HCT116 (cell line): ENCODE results near the gene MAPKAP1. TPM values are rescaled to one million over a fixed set of nuclear protein-coding genes. Genes with fewer than 3 reads are reported as not detected.

Experiments
- ATAC-seq: fragments of 200-7000 bp; cut with Tn5 transposase; 2 replicates; pipeline ENCODE4 v1.9.1; 2020; ENCODE audit warnings: mild to moderate bottlenecking, moderate library complexity
- BruUV-seq: library from RNA; stranded (reverse); fragments of 400-500 nt; replicated peaks from 2 replicates; lab custom pipeline; 2021; lab: Mats Ljungman, UMichigan
- CTCF ChIA-PET: fragments of 300-600 bp; sonication (Branson Sonifier 250); formaldehyde crosslinking; loops from one replicate; lab custom pipeline; 2021; ENCODE audit warnings: antibody characterized with exemption; lab: Charles Lee
- POLR2A ChIA-PET: fragments of 300-600, 350-600 bp; sonication (Branson Sonifier 250); formaldehyde crosslinking; loops from one replicate; lab custom pipeline; 2021; ENCODE audit warnings: antibody characterized with exemption; lab: Charles Lee
- RAD21 ChIA-PET, 2 experiments: fragments of 300-600 bp; sonication (Branson Sonifier 250); formaldehyde crosslinking; loops; one replicate each; lab custom pipeline; 2023; ENCODE audit warnings: low total read pairs in 2 of 2; ENCODE audit not compliant: uncharacterized antibody in 2 of 2, unreplicated experiment in 2 of 2, low non-redundant PET in 1 of 2; lab: Charles Lee
- DNase-seq: peaks from one replicate; pipeline ENCODE4 v3.0.0-alpha.2; 2010; ENCODE audit warnings: low read depth, low spot score
- H2AFZ ChIP-seq: fragments of 200-600 bp; shearing (Covaris generic), sonication (generic); 2 replicates; pipeline ENCODE4 v1.6.1; 2017; ENCODE audit warnings: low read depth, mixed run types, mixed read lengths, antibody characterized with exemption, low read length; ENCODE audit not compliant: poor library complexity, severe bottlenecking
- H3K27ac ChIP-seq: 2 replicates; pipeline ENCODE4 v1.5.1; 2012; ENCODE audit warnings: low read depth, low read length
- H3K27me3 ChIP-seq: fragments of 200-600 bp; sonication (generic); 2 replicates; pipeline ENCODE4 v1.6.1; 2016; ENCODE audit warnings: mixed run types, low read length, mixed read lengths; ENCODE audit not compliant: insufficient read depth
- H3K36me3 ChIP-seq, 2 experiments: fragments of 200-500 bp in 1 of 2; fragments of 200-600 bp in 1 of 2; sonication (Bioruptor generic) in 1 of 2; sonication (generic) in 1 of 2; 2 replicates each; pipeline versions ENCODE4 v1.5.1 to v1.6.1; 2014 to 2016; ENCODE audit warnings: low read length in 2 of 2, inconsistent platforms in 1 of 2, mixed read lengths in 1 of 2, mixed run types in 1 of 2; ENCODE audit not compliant: insufficient read depth in 2 of 2, control insufficient read depth in 1 of 2
- H3K4me1 ChIP-seq, 2 experiments: fragments of 200-600 bp in 1 of 2; sonication (generic) in 1 of 2; 2 replicates each; pipeline versions ENCODE4 v1.5.1 to v1.6.1; 2012 to 2017; ENCODE audit warnings: low read length in 2 of 2, inconsistent platforms in 1 of 2, mild to moderate bottlenecking in 1 of 2, mixed read lengths in 1 of 2, mixed run types in 1 of 2, moderate library complexity in 1 of 2; ENCODE audit not compliant: insufficient read depth in 2 of 2, control insufficient read depth in 1 of 2
- H3K4me2 ChIP-seq: fragments of 200-600 bp; sonication (generic); 2 replicates; pipeline ENCODE4 v1.6.1; 2017; ENCODE audit warnings: mixed run types, low read length, mixed read lengths
- H3K4me3 ChIP-seq, 2 experiments: fragments of 200-600 bp in 1 of 2; sonication (generic) in 1 of 2; replicated peaks in 1 of 2; 2 replicates each; pipeline ENCODE4 v1.5.1; 2011 to 2016; ENCODE audit warnings: low read length in 2 of 2, control low read depth in 1 of 2, low read depth in 1 of 2, mild to moderate bottlenecking in 1 of 2, mixed read lengths in 1 of 2, mixed run types in 1 of 2
- H3K79me2 ChIP-seq: fragments of 200-600 bp; sonication (generic); 2 replicates; pipeline ENCODE4 v1.6.1; 2017; ENCODE audit warnings: mild to moderate bottlenecking, mixed run types, low read length, moderate library complexity, mixed read lengths; ENCODE audit not compliant: insufficient read depth
- H3K9ac ChIP-seq: fragments of 200-600 bp; sonication (generic); 2 replicates; pipeline ENCODE4 v1.6.1; 2016; ENCODE audit warnings: low read length, mixed read lengths
- H3K9me2 ChIP-seq: fragments of 200-600 bp; sonication (generic), shearing (Covaris generic); 2 replicates; pipeline ENCODE4 v1.6.1; 2017; ENCODE audit warnings: mixed run types, mild to moderate bottlenecking, moderate library complexity; ENCODE audit not compliant: insufficient read depth
- H3K9me3 ChIP-seq, 2 experiments: fragments of 200-500 bp in 1 of 2; fragments of 200-600 bp in 1 of 2; sonication (Bioruptor generic) in 1 of 2; sonication (generic) in 1 of 2; 2 replicates each; pipeline ENCODE4 v1.6.1; 2014 to 2017; ENCODE audit warnings: low read length in 2 of 2, mixed read lengths in 2 of 2, inconsistent platforms in 1 of 2, low read depth in 1 of 2, mild to moderate bottlenecking in 1 of 2, mixed run types in 1 of 2, moderate library complexity in 1 of 2; ENCODE audit not compliant: control insufficient read depth in 1 of 2, insufficient read depth in 1 of 2
- H4K20me1 ChIP-seq: fragments of 200-600 bp; sonication (generic), shearing (Covaris generic); 2 replicates; pipeline ENCODE4 v1.6.1; 2017; ENCODE audit warnings: mixed run types, mild to moderate bottlenecking, moderate library complexity; ENCODE audit not compliant: insufficient read depth
- CEBPB ChIP-seq: IDR thresholded peaks from 2 replicates; pipeline ENCODE4 v1.6.1; 2012; ENCODE audit warnings: low read depth
- CTCF ChIP-seq, 3 experiments: fragments of 200-600 bp in 1 of 3; sonication (generic) in 1 of 3; IDR thresholded peaks in 2 of 3; conservative IDR thresholded peaks in 1 of 3; 2 replicates each; pipeline ENCODE4 v1.5.1; 2012 to 2017; ENCODE audit warnings: low read depth in 2 of 3, low read length in 2 of 3, antibody characterized with exemption in 1 of 3, borderline replicate concordance in 1 of 3, control low read depth in 1 of 3, mild to moderate bottlenecking in 1 of 3, mixed read lengths in 1 of 3, mixed run types in 1 of 3, moderate library complexity in 1 of 3; ENCODE audit not compliant: insufficient read depth in 1 of 3
- EZH2 ChIP-seq: fragments of 200-600 bp; sonication (generic); IDR thresholded peaks from 2 replicates; pipeline ENCODE4 v1.6.1; 2017; ENCODE audit warnings: antibody characterized with exemption, mixed run types
- EZH2phosphoT487 ChIP-seq: fragments of 200-600 bp; IDR thresholded peaks from 2 replicates; pipeline ENCODE4 v1.6.1; 2018; ENCODE audit warnings: antibody characterized with exemption, borderline replicate concordance
- POLR2A ChIP-seq: IDR thresholded peaks from 2 replicates; pipeline ENCODE4 v1.7.0; 2011; ENCODE audit warnings: borderline replicate concordance; ENCODE audit not compliant: insufficient read depth, insufficient read length; ENCODE audit errors: extremely low read depth
- RAD21 ChIP-seq: IDR thresholded peaks from 2 replicates; pipeline ENCODE4 v1.6.1; 2012; ENCODE audit warnings: low read depth, mild to moderate bottlenecking
- SRF ChIP-seq: IDR thresholded peaks from 2 replicates; pipeline ENCODE4 v1.6.1; 2012; ENCODE audit warnings: low read depth
- TCF7L2 ChIP-seq: IDR thresholded peaks from 2 replicates; pipeline ENCODE4 v1.7.0; 2011; ENCODE audit warnings: borderline replicate concordance, inconsistent platforms; ENCODE audit not compliant: insufficient read depth, insufficient read length; ENCODE audit errors: extremely low read depth
- ZBTB33 ChIP-seq: IDR thresholded peaks from 2 replicates; pipeline ENCODE4 v1.6.1; 2011; ENCODE audit warnings: mild to moderate bottlenecking, low read length, moderate library complexity; ENCODE audit not compliant: insufficient replicate concordance; ENCODE audit errors: extremely low read depth
- ZFX ChIP-seq: fragments of 450-650 bp; IDR thresholded peaks from 2 replicates; pipeline ENCODE4 v1.6.1; 2017
- intact Hi-C: fragments of 100-400 bp; cut with micrococcal nuclease; formaldehyde crosslinking; loops from 2 replicates; pipeline ENCODE4 v1.10.0; 2022
- total RNA-seq: library from RNA; stranded (reverse); gene quantifications from one replicate; pipeline ENCODE4 v1.2.1, GENCODE V29; 2021; ENCODE audit not compliant: unreplicated experiment

The MAPKAP1 gene
- total RNA-seq, 1 experiment from 2014 or later: 72.5 TPM

DNA sequence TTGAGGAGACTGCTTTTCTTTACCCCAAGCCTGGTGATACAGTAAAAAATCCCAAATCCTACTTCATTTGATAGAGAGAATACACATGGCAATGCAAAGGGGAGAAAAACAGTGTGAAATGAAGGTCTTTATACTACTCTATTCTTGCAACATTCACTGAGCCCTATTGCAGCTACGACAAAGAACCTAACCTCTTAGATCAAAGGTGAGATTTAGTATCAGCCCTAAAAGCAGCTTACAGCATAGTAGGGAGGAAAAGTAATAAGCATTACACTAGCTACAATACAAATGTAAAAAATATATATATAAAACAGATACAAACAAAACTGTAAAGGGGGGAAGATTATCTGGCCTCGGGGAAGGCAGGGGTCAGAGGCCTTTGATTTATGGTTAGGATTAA, 147.1 kb downstream of the MAPKAP1 start:
- ATAC-seq (no peak), DNase-seq (no peak)
- no peak overlapping the region for H3K4me3 ChIP-seq
- no peak overlapping the region for H3K27ac ChIP-seq
- H2AFZ ChIP-seq: no peak overlapping the region
- BruUV-seq: no TSS peak
- H3K27me3 ChIP-seq: no peaks in the 10 kb centered on the region
- H3K4me1 ChIP-seq: no peaks in the 10 kb centered on the region
- no peaks in the 10 kb centered on the region for H3K79me2 ChIP-seq
- no peak overlapping the region for H3K4me2 ChIP-seq
- H3K9me2 ChIP-seq: no peaks in the 10 kb centered on the region
- RAD21 ChIA-PET: no interaction called here
- TF ChIP-seq CEBPB (no peak), EZH2 (no peak), POLR2A (no peak), CTCF (IDR thresholded peaks at IDR 0.05 in 2 of 3, conservative IDR thresholded peaks at IDR 0.05 in 1 of 3; ENCODE audit: borderline replicate concordance in 1 of 3, insufficient read depth in 1 of 3, low read depth in 2 of 3, low read length in 2 of 3) (no peak), EZH2phosphoT487 (no peak), ZFX (no peak), SRF (no peak), TCF7L2 (no peak), ZBTB33 (no peak), RAD21 (no peak)
- intact Hi-C loops: no loop called here
- no peaks in the 10 kb centered on the region for H3K36me3 ChIP-seq
- no peaks in the 10 kb centered on the region for H4K20me1 ChIP-seq
- POLR2A ChIA-PET: no interaction called here
- no peak overlapping the region for H3K9ac ChIP-seq
- CTCF ChIA-PET: no interaction called here
- H3K9me3 ChIP-seq: no peaks in the 10 kb centered on the region
